Caco-2 (cell line): ENCODE results near the gene PRKCQ. TPM values are rescaled to one million over a fixed set of nuclear protein-coding genes. Genes with fewer than 3 reads are reported as not detected.

ENCODE experiments used
- BruUV-seq: library from RNA; stranded (reverse); fragments of 400-500 nt; replicated peaks from 2 replicates; lab custom pipeline; 2021; lab: Mats Ljungman, UMichigan
- CTCF ChIA-PET: fragments of 300-600 bp; sonication (Branson Sonifier 250); formaldehyde crosslinking; loops from one replicate; lab custom pipeline; 2022; ENCODE audit warnings: antibody characterized with exemption; lab: Charles Lee
- POLR2A ChIA-PET: fragments of 300-600 bp; sonication (Branson Sonifier 250); formaldehyde crosslinking; loops from one replicate; lab custom pipeline; 2022; ENCODE audit warnings: antibody characterized with exemption; lab: Charles Lee
- DNase-seq, 2 experiments: peaks; one replicate each; pipeline versions ENCODE4 v3.0.0 to v3.0.0-alpha.2; 2020 to 2022
- H3K27me3 ChIP-seq: replicated peaks from 2 replicates; pipeline ENCODE4 v1.6.0; 2011; ENCODE audit warnings: low read length; ENCODE audit not compliant: control insufficient read depth, insufficient read depth
- H3K36me3 ChIP-seq: 2 replicates; pipeline ENCODE4 v1.5.1; 2011; ENCODE audit warnings: low read length; ENCODE audit not compliant: control insufficient read depth, insufficient read depth
- H3K4me1 ChIP-seq: fragments of 250-450 bp; sonication (Bioruptor Pico); 2 replicates; pipeline ENCODE4 v1.5.1; 2020; ENCODE audit warnings: mild to moderate bottlenecking
- H3K4me3 ChIP-seq: 2 replicates; pipeline ENCODE4 v1.5.1; 2011; ENCODE audit warnings: low read depth, mild to moderate bottlenecking, control low read depth, low read length
- H3K9me3 ChIP-seq: fragments of 250-450 bp; sonication (Bioruptor Pico); 2 replicates; pipeline ENCODE4 v1.5.1; 2020; ENCODE audit warnings: mild to moderate bottlenecking, moderate library complexity
- H3K27ac Mint-ChIP-seq: one replicate; pipeline ENCODE4 v1.8.0; 2022; ENCODE audit warnings: mixed read lengths; ENCODE audit not compliant: unreplicated experiment
- H3K27me3 Mint-ChIP-seq: one replicate; pipeline ENCODE4 v1.8.0; 2022; ENCODE audit warnings: mixed read lengths; ENCODE audit not compliant: insufficient read depth, unreplicated experiment
- H3K36me3 Mint-ChIP-seq: one replicate; pipeline ENCODE4 v1.8.0; 2022; ENCODE audit warnings: mild to moderate bottlenecking, mixed read lengths; ENCODE audit not compliant: insufficient read depth, unreplicated experiment
- H3K4me1 Mint-ChIP-seq: one replicate; pipeline ENCODE4 v1.8.0; 2022; ENCODE audit warnings: low read depth, mixed read lengths; ENCODE audit not compliant: unreplicated experiment
- H3K4me3 Mint-ChIP-seq: one replicate; pipeline ENCODE4 v1.8.0; 2022; ENCODE audit warnings: mild to moderate bottlenecking, moderate library complexity, mixed read lengths; ENCODE audit not compliant: unreplicated experiment
- H3K9me3 Mint-ChIP-seq: one replicate; pipeline ENCODE4 v1.8.0; 2022; ENCODE audit warnings: mixed read lengths; ENCODE audit not compliant: unreplicated experiment
- intact Hi-C: fragments of 100-400 bp; cut with micrococcal nuclease; formaldehyde crosslinking; loops from one replicate; pipeline ENCODE4 v1.10.0; 2022; ENCODE audit not compliant: unreplicated experiment
- total RNA-seq: library from RNA; stranded (reverse); gene quantifications from 2 replicates; pipeline ENCODE4 v1.2.3, GENCODE V29; 2022
- TF ChIP-seq, protein P1 (sequence below), 2 experiments: fragments of 200-600 bp in 1 of 2; IDR thresholded peaks; 1 replicate in 1 of 2; 2 replicates in 1 of 2; pipeline versions ENCODE4 v1.5.1 to v1.8.0; 2011 to 2022; ENCODE audit warnings: antibody characterized with exemption in 1 of 2, control low read depth in 1 of 2, inconsistent platforms in 1 of 2, low read depth in 1 of 2, low read length in 1 of 2, mild to moderate bottlenecking in 1 of 2, moderate library complexity in 1 of 2; ENCODE audit not compliant: insufficient read depth in 1 of 2, severe bottlenecking in 1 of 2, unreplicated experiment in 1 of 2

The PRKCQ gene
- total RNA-seq, 1 experiment from 2014 or later = 2.4 TPM

- no peaks in the 10 kb centered on the region for H3K27me3 ChIP-seq
- no TSS peak for BruUV-seq
Observed at GRCh38 chr10:6618340-6618739, 38.3 kb upstream of the PRKCQ start.

DNA sequence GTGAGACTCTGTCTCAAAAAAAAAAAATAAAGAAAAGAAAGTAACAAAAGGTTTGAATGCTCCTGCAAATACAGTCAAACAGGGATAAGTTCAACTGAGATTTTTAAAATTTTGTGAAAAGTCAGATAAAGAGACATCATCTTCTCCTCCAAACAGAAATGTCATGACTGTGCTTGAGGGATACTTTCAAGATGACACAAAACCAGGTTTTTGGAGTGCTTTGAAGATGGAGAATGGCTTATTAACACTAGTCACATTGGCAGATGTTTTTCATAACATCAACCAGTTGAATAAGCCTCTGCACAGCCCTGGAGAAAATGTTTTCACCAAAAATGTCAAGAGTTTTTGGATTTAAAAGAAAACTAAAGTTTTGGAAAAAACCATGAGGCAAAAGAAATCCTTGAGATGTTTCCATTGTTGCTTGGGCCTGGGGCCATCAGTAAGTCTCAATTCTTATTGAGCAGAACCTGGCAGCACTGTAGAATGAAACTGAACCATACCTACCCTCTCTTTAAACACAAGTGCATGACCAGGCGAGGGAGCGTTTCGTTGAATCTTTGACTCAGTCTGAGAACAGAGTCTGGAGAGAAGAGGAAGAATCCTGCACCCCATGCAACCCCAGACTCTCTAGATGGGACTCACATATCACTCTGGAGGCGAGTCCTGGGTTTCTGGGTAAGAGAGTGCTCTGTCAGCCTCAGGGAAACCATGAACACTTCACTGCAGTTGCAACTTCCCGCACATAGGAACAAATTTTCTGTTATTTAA lies 37.4 kb upstream of the PRKCQ start:
- intact Hi-C loops = no loop called here
- no peaks in the 10 kb centered on the region for H3K9me3 Mint-ChIP-seq
- no peaks in the 10 kb centered on the region for H3K4me1 Mint-ChIP-seq
- ChIA-PET POLR2A (no interaction called here), CTCF (no interaction called here)
- H3K27me3 Mint-ChIP-seq = peaks cover 10% of the 10 kb centered on the region
- no peak overlapping the region for H3K4me3 Mint-ChIP-seq
- Histone ChIP-seq H3K36me3 (no peaks in the 10 kb centered on the region), H3K27me3 (no peaks in the 10 kb centered on the region), H3K4me1 (no peaks in the 10 kb centered on the region), H3K9me3 (no peaks in the 10 kb centered on the region), H3K4me3 (no peak overlapping the region)
- TF ChIP-seq, protein P1, sequence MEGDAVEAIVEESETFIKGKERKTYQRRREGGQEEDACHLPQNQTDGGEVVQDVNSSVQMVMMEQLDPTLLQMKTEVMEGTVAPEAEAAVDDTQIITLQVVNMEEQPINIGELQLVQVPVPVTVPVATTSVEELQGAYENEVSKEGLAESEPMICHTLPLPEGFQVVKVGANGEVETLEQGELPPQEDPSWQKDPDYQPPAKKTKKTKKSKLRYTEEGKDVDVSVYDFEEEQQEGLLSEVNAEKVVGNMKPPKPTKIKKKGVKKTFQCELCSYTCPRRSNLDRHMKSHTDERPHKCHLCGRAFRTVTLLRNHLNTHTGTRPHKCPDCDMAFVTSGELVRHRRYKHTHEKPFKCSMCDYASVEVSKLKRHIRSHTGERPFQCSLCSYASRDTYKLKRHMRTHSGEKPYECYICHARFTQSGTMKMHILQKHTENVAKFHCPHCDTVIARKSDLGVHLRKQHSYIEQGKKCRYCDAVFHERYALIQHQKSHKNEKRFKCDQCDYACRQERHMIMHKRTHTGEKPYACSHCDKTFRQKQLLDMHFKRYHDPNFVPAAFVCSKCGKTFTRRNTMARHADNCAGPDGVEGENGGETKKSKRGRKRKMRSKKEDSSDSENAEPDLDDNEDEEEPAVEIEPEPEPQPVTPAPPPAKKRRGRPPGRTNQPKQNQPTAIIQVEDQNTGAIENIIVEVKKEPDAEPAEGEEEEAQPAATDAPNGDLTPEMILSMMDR (IDR thresholded peaks at IDR 0.05; ENCODE audit: insufficient read depth in 1 of 2, low read depth in 1 of 2, low read length in 1 of 2, severe bottlenecking in 1 of 2, unreplicated experiment in 1 of 2) = no peak
- H3K36me3 Mint-ChIP-seq = no peaks in the 10 kb centered on the region
- no peak for DNase-seq
- no peak overlapping the region for H3K27ac Mint-ChIP-seq
- no TSS peak for BruUV-seq

More at GRCh38 chr10:6618340-6618739, 38.3 kb upstream of the PRKCQ start:
- CTCF ChIA-PET = no interaction called here
- intact Hi-C loops = no loop called here
- no peaks in the 10 kb centered on the region for H3K9me3 ChIP-seq
- TF ChIP-seq, protein P1 (IDR thresholded peaks at IDR 0.05; ENCODE audit: insufficient read depth in 1 of 2, low read depth in 1 of 2, low read length in 1 of 2, severe bottlenecking in 1 of 2, unreplicated experiment in 1 of 2) = no peak
- H3K4me3 Mint-ChIP-seq = no peak overlapping the region
- no peak overlapping the region for H3K4me3 ChIP-seq
- no peaks in the 10 kb centered on the region for H3K9me3 Mint-ChIP-seq
- no peaks in the 10 kb centered on the region for H3K4me1 ChIP-seq
- H3K27ac Mint-ChIP-seq = no peak overlapping the region
- peaks cover 10% of the 10 kb centered on the region for H3K27me3 Mint-ChIP-seq
- H3K4me1 Mint-ChIP-seq = no peaks in the 10 kb centered on the region
- POLR2A ChIA-PET = no interaction called here
- H3K36me3 Mint-ChIP-seq = no peaks in the 10 kb centered on the region
- no peak for DNase-seq
- H3K36me3 ChIP-seq = no peaks in the 10 kb centered on the region

- no peak overlapping the region for H3K4me3 Mint-ChIP-seq
- Histone ChIP-seq H3K9me3 (no peaks in the 10 kb centered on the region), H3K36me3 (no peaks in the 10 kb centered on the region), H3K4me3 (no peak overlapping the region), H3K4me1 (no peaks in the 10 kb centered on the region), H3K27me3 (no peaks in the 10 kb centered on the region)
- no peak for DNase-seq
- ChIA-PET POLR2A (no interaction called here), CTCF (no interaction called here)
- TF ChIP-seq, protein P1 (IDR thresholded peaks at IDR 0.05; ENCODE audit: insufficient read depth in 1 of 2, low read depth in 1 of 2, low read length in 1 of 2, severe bottlenecking in 1 of 2, unreplicated experiment in 1 of 2) = no peak
- intact Hi-C loops = no loop called here
- H3K27me3 Mint-ChIP-seq = peaks cover 13% of the 10 kb centered on the region
- BruUV-seq = no TSS peak
- H3K4me1 Mint-ChIP-seq = no peaks in the 10 kb centered on the region
- H3K36me3 Mint-ChIP-seq = no peaks in the 10 kb centered on the region
- H3K9me3 Mint-ChIP-seq = no peaks in the 10 kb centered on the region
- H3K27ac Mint-ChIP-seq = no peak overlapping the region
Observed at GRCh38 chr10:6615971-6616370, 35.9 kb upstream of the PRKCQ start.
